Testis (tissue), 3 donors: ENCODE measurements around the gene CEP83. TPM values are rescaled to one million over a fixed set of nuclear protein-coding genes. Genes with fewer than 3 reads are reported as not detected.

Source experiments
- DNase-seq: peaks from one replicate; pipeline ENCODE4 v3.0.0-alpha.2; 2019
- H3K27ac ChIP-seq, 2 donors: fragments of 200-600 bp; sonication (generic); one replicate each; pipeline ENCODE4 v1.5.1; 2019
- H3K27me3 ChIP-seq: fragments of 200-600 bp; sonication (generic); one replicate; pipeline ENCODE4 v1.5.1; 2019
- H3K36me3 ChIP-seq: fragments of 200-600 bp; sonication (generic); one replicate; pipeline ENCODE4 v1.5.1; 2017; ENCODE audit warnings: low read depth; ENCODE audit errors: missing control alignments
- H3K4me1 ChIP-seq: fragments of 200-600 bp; sonication (generic); one replicate; pipeline ENCODE4 v1.5.1; 2019
- H3K4me3 ChIP-seq, 2 donors: fragments of 200-600 bp; sonication (generic); one replicate each; pipeline ENCODE4 v1.5.1; 2017 to 2019
- H3K9me3 ChIP-seq: fragments of 200-600 bp; sonication (generic); one replicate; pipeline ENCODE4 v1.5.1; 2017
- CTCF ChIP-seq, 3 experiments: fragments of 450-650 bp in 2 of 3; fragments of 200-600 bp in 1 of 3; sonication (generic) in 1 of 3; IDR thresholded peaks; one replicate each; pipeline ENCODE4 v1.5.1; 2016 to 2019; ENCODE audit warnings: antibody characterized with exemption in 3 of 3, mild to moderate bottlenecking in 2 of 3, moderate library complexity in 1 of 3
- POLR2A ChIP-seq: fragments of 450-650 bp; IDR thresholded peaks from one replicate; pipeline ENCODE4 v1.6.1; 2017; ENCODE audit warnings: antibody characterized with exemption, mild to moderate bottlenecking, moderate library complexity
- WGBS, 2 donors: methylation state at CpG; one replicate each; pipeline ENCODE4 v1.1.5; 2018; 5-methylcytosine and 5-hydroxymethylcytosine counted together
- intact Hi-C: fragments of 100-400 bp; cut with DNase I; formaldehyde crosslinking; loops from one replicate; pipeline ENCODE4 v1.15.1; 2023; ENCODE audit warnings: low total_unique reads
- polyA plus RNA-seq: library from polyadenylated mRNA; stranded (reverse); fragments of 350-450 nt; fragmentation: Illumina TruSeq; extraction: RNeasy Lipid Tissue Mini Kit (QIAGEN cat#74804); gene quantifications from one replicate; pipeline ENCODE4 v1.2.3, GENCODE V29; 2014; ENCODE audit warnings: low read depth, low replicate concordance; ENCODE audit not compliant: insufficient read depth
- total RNA-seq, 2 donors: library from RNA; depleted of rRNA; stranded (reverse); fragments of >200 nt; gene quantifications; one replicate each; pipeline ENCODE4 v1.2.3, GENCODE V29; 2016

Gene CEP83
- total and polyA plus RNA-seq, 3 donors from 2014 or later, result 17.9 to 64.1 (median 48.4) TPM

- intact Hi-C loops, result no loop called here
- DNase-seq, result no peak
- no peak for TF ChIP-seq CTCF (IDR thresholded peaks at IDR 0.05)
- TF ChIP-seq POLR2A, result no peak
- Histone ChIP-seq H3K4me1 (no peaks in the 10 kb centered on the region), H3K9me3 (no peaks in the 10 kb centered on the region), H3K36me3 (no peaks in the 10 kb centered on the region), H3K27ac (no peak overlapping the region), H3K4me3 (no peak overlapping the region), H3K27me3 (no peaks in the 10 kb centered on the region)
- 88 to 93% methylated on average over 1 of the region's 1 CpG for WGBS, 2 donors
Observed at GRCh38 chr12:94312378-94312777, 147.3 kb downstream of the CEP83 start.

- TF ChIP-seq CTCF (IDR thresholded peaks at IDR 0.05), result no peak
- no peak for TF ChIP-seq POLR2A
- no peak overlapping the region for H3K27ac ChIP-seq
- H3K27me3 ChIP-seq, result no peaks in the 10 kb centered on the region
- no peaks in the 10 kb centered on the region for H3K36me3 ChIP-seq
- intact Hi-C loops, result no loop called here
- WGBS, 2 donors, result 90 to 93% methylated on average over 5 of the region's 5 CpGs
- H3K9me3 ChIP-seq, result no peaks in the 10 kb centered on the region
- no peak for DNase-seq
- no peak overlapping the region for H3K4me3 ChIP-seq
- H3K4me1 ChIP-seq, result no peaks in the 10 kb centered on the region
Observed at GRCh38 chr12:94309373-94309772, 150.3 kb downstream of the CEP83 start.

- Histone ChIP-seq H3K27ac (no peak overlapping the region), H3K4me1 (no peaks in the 10 kb centered on the region), H3K9me3 (no peaks in the 10 kb centered on the region), H3K27me3 (no peaks in the 10 kb centered on the region), H3K4me3 (no peak overlapping the region), H3K36me3 (no peaks in the 10 kb centered on the region)
- DNase-seq, result no peak
- WGBS, 2 donors, result 40 to 66% methylated on average over 2 of the region's 2 CpGs
- intact Hi-C loops, result no loop called here
- TF ChIP-seq POLR2A (no peak), CTCF (IDR thresholded peaks at IDR 0.05) (no peak)
Observed at GRCh38 chr12:94308612-94309011, 151.1 kb downstream of the CEP83 start.

- TF ChIP-seq POLR2A (no peak), CTCF (IDR thresholded peaks at IDR 0.05) (no peak)
- H3K36me3 ChIP-seq, result no peaks in the 10 kb centered on the region
- no peaks in the 10 kb centered on the region for H3K27me3 ChIP-seq
- WGBS, 2 donors, result 68 to 78% methylated on average over 9 of the region's 9 CpGs
- no peak overlapping the region for H3K27ac ChIP-seq
- H3K9me3 ChIP-seq, result no peaks in the 10 kb centered on the region
- intact Hi-C loops, result no loop called here
- DNase-seq, result no peak
- H3K4me1 ChIP-seq, result no peaks in the 10 kb centered on the region
- no peak overlapping the region for H3K4me3 ChIP-seq
Observed at GRCh38 chr12:94305130-94305957, 154.3 kb downstream of the CEP83 start.

GRCh38 chr12:94304566-94305061, 155.1 kb downstream of the CEP83 start:
- DNase-seq, result no peak
- no peak overlapping the region for H3K27ac ChIP-seq
- WGBS, 2 donors, result 75 to 76% methylated on average over 3 of the region's 3 CpGs
- H3K4me1 ChIP-seq, result no peaks in the 10 kb centered on the region
- no peaks in the 10 kb centered on the region for H3K27me3 ChIP-seq
- intact Hi-C loops, result no loop called here
- TF ChIP-seq POLR2A, result no peak
- no peak for TF ChIP-seq CTCF (IDR thresholded peaks at IDR 0.05)
- H3K36me3 ChIP-seq, result no peaks in the 10 kb centered on the region
- no peaks in the 10 kb centered on the region for H3K9me3 ChIP-seq
- no peak overlapping the region for H3K4me3 ChIP-seq
